Muscle layer of colon (tissue), 2 donors: Measurements from ENCODE around the gene HS6ST3.

Experiments
- H3K27ac ChIP-seq: one replicate; pipeline ENCODE4 v1.7.0; 2013; ENCODE audit warnings: low read depth, mild to moderate bottlenecking, low read length, moderate library complexity
- H3K27me3 ChIP-seq, 2 donors: one replicate each; pipeline ENCODE4 v1.7.0; 2013; ENCODE audit warnings: low read length in 2 of 2, mild to moderate bottlenecking in 2 of 2; ENCODE audit not compliant: insufficient read depth in 2 of 2, control insufficient read depth in 1 of 2
- H3K36me3 ChIP-seq: one replicate; pipeline ENCODE4 v1.7.0; 2013; ENCODE audit warnings: mild to moderate bottlenecking, low read length; ENCODE audit not compliant: insufficient read depth
- H3K4me1 ChIP-seq: one replicate; pipeline ENCODE4 v1.7.0; 2013; ENCODE audit warnings: mild to moderate bottlenecking, low read length; ENCODE audit not compliant: insufficient read depth
- H3K4me3 ChIP-seq, 2 donors: one replicate each; pipeline ENCODE4 v1.7.0; 2013; ENCODE audit warnings: low read length in 2 of 2, low read depth in 1 of 2, mild to moderate bottlenecking in 1 of 2, moderate library complexity in 1 of 2
- H3K9ac ChIP-seq: one replicate; pipeline ENCODE4 v1.7.0; 2013; ENCODE audit warnings: low read length
- H3K9me3 ChIP-seq: one replicate; pipeline ENCODE4 v1.7.0; 2013; ENCODE audit warnings: mild to moderate bottlenecking, low read length
- donor health status: abdominal sarcoma.
- donor health status: Adenocarcinoma of cecum.

Gene HS6ST3

DNA sequence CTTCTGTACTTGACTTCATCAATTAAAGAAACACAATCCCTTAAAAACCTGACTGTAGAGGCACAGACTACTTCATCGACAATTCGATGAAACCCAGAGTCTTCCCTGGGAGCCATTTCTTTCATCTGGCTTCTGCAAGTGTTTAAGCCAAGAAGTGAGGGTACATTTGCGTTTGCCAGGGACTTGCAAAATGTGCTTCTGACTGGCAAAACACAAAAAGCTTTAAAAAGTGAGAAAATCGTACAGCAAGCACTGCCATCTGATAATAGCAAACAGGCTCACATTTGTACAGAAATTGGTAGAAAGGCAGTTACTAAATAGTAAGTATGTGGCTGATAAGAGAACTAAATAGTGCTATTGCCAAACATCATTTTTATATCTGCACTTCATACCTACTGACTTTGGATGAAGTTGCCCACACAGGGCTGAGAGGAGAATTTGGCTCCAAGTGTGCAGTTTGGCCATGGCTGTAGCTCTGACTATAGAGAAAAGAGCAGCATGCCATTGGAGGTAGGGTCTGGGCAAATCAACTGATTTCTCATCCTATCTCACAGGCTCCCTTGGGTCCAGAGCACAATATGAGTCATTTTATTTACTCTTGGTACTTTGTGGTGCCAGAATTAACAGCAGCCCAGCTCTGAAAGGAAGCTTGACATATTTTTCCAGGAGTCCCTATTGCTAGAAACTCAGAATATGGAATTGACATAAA is 546.2 kb downstream of the HS6ST3 start:
- H3K4me1 ChIP-seq = no peaks in the 10 kb centered on the region
- no peaks in the 10 kb centered on the region for H3K27me3 ChIP-seq
- H3K9me3 ChIP-seq = no peaks in the 10 kb centered on the region
- H3K9ac ChIP-seq = no peak overlapping the region
- no peak overlapping the region for H3K4me3 ChIP-seq
- no peak overlapping the region for H3K27ac ChIP-seq
- no peaks in the 10 kb centered on the region for H3K36me3 ChIP-seq

DNA sequence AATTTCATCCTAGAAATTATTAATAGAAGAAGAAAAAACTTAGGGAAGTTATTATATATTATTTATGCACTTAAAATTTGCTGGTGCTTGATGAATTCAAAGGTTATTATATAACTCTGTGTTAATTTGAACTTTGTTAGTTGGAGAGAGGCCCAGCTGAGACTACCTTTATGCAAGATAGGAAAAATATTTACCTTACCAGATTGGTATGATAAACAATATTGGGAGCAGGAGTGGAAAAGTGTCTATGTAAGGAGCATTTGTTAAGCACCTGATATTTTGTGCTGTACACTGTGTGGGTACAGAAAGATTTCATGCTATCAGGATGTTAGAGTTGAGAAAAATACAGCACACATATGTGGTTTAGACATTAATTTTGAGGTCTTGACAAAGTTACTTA is 547.1 kb downstream of the HS6ST3 start:
- no peaks in the 10 kb centered on the region for H3K36me3 ChIP-seq
- no peak overlapping the region for H3K4me3 ChIP-seq
- H3K4me1 ChIP-seq = no peaks in the 10 kb centered on the region
- H3K9ac ChIP-seq = no peak overlapping the region
- H3K27me3 ChIP-seq = no peaks in the 10 kb centered on the region
- peaks cover under 1% of the 10 kb centered on the region for H3K9me3 ChIP-seq
- no peak overlapping the region for H3K27ac ChIP-seq

DNA sequence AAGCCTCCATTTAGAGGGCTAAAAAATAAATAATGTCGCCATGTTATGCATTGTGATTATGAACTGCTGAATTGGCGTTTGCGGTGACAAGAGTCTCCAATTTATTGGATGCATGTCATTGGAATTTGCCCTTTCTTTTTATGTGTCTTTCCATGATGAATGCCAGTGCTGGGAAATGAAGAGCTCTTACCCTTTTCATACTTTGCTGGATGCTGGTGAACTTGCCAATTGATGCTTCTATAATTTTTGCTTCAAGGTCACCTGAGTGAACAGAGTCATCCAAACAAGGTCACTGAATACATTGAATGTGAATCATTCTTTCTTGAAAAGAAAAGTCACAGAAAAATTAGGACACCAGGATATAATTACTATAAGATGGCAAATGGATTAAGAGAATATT is 556.2 kb downstream of the HS6ST3 start:
- no peak overlapping the region for H3K27ac ChIP-seq
- H3K36me3 ChIP-seq = no peaks in the 10 kb centered on the region
- H3K9me3 ChIP-seq = peaks cover 4% of the 10 kb centered on the region
- no peak overlapping the region for H3K9ac ChIP-seq
- H3K4me1 ChIP-seq = no peaks in the 10 kb centered on the region
- H3K27me3 ChIP-seq = no peaks in the 10 kb centered on the region
- no peak overlapping the region for H3K4me3 ChIP-seq

DNA sequence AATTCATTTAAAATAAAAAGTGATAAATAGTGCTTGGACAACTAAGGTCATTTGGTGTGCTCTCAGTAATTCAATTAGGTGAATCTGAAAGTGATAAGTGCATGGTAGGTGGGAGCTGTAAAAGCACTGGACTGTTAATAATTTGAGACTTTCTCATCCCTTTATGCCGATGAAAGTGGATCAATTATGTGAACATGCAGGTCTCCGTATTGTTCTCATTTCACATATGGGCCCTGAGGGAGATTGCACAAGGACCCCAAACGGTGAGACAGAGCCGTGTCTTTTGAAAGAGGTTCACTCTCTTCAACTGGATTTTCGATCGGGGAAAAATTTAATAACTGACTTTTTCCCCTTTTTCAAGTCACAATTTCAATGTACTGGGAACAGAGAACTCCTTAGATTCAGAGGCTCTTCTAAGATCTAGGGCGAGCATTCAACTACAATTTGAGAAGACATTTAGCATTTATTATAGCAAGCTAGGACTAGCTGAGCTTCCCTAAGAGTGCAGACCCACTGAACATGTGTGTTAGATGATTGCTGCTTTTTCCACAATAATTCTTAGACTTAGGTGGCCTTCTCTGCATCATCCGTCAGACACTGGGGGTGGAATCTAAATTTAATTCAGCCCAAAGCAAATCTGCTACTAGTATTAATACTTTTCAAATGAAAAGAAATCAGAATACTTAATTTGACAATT is 556.8 kb downstream of the HS6ST3 start:
- H3K4me3 ChIP-seq = no peak overlapping the region
- no peak overlapping the region for H3K9ac ChIP-seq
- no peaks in the 10 kb centered on the region for H3K27me3 ChIP-seq
- H3K4me1 ChIP-seq = no peaks in the 10 kb centered on the region
- H3K9me3 ChIP-seq = peaks cover 4% of the 10 kb centered on the region
- H3K27ac ChIP-seq = no peak overlapping the region
- no peaks in the 10 kb centered on the region for H3K36me3 ChIP-seq

DNA sequence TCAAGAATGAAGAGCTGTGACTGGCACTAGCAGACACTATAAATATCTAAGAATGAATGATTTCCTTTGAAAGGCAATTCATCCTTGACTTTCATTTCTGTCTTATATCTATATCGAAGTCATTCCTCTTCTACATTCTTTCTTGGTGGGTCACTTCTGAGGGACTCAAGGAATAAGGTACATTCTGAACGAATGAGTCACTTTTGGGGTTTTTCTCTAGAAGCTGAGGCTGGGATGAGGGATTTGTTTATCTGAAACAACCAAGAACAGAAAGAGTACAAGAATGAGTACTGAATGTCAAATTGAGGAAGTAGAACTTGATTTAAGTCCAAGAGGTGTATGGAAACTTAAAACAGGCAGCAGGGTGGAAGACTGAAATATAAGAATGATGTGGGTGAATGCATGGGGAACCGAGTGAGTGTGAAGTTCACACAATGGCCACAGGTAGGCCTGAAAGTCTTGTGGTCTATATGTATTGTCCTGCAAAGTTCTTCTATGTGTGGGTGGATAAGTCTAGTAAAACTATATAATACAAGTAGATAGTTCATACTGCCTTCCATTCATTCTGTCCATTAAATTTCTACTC is 560.5 kb downstream of the HS6ST3 start:
- H3K27ac ChIP-seq = no peak overlapping the region
- no peaks in the 10 kb centered on the region for H3K36me3 ChIP-seq
- H3K4me3 ChIP-seq = no peak overlapping the region
- no peaks in the 10 kb centered on the region for H3K9me3 ChIP-seq
- H3K9ac ChIP-seq = no peak overlapping the region
- H3K4me1 ChIP-seq = no peaks in the 10 kb centered on the region
- no peaks in the 10 kb centered on the region for H3K27me3 ChIP-seq

DNA sequence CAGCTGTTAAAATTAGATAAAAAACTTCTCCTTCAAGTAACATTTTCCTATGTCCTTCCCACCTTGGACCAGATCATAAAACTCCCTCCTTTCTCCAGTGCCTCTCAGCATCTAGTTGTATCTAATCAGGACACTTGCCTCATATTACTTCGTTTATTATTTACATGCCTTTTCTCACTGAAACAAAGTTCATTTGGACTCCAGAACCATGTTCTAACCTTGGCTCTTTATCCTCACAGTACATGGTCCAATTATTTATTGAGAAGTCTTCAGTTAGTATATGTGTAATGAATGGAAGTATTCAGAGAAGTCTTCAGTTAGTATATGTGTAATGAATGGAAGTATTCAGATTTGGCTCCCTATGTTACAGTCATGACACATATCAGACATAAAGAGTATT is 561.7 kb downstream of the HS6ST3 start:
- H3K4me1 ChIP-seq = no peaks in the 10 kb centered on the region
- H3K9me3 ChIP-seq = no peaks in the 10 kb centered on the region
- H3K27ac ChIP-seq = no peak overlapping the region
- no peak overlapping the region for H3K9ac ChIP-seq
- H3K4me3 ChIP-seq = no peak overlapping the region
- no peaks in the 10 kb centered on the region for H3K36me3 ChIP-seq
- no peaks in the 10 kb centered on the region for H3K27me3 ChIP-seq

DNA sequence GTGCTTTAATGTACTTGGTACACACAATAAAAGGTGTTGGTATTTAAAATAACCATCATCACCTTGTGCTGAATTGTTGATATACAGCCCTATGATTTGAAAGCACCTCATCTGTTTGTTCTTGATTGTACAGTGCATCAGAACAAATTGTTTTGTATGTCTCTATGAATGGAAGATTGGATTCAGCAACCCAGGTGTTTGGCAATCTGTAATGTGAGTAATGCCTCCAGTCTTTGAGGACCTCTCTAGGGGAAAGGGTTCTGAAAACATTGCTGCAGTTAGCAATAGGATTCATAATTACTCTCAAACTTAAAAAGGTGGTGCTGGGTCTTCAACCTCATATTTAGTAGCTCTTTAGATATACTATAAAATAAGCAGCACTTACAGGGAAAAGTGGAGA is 562.6 kb downstream of the HS6ST3 start:
- no peaks in the 10 kb centered on the region for H3K9me3 ChIP-seq
- H3K9ac ChIP-seq = no peak overlapping the region
- no peak overlapping the region for H3K27ac ChIP-seq
- no peaks in the 10 kb centered on the region for H3K4me1 ChIP-seq
- H3K27me3 ChIP-seq = no peaks in the 10 kb centered on the region
- no peak overlapping the region for H3K4me3 ChIP-seq
- H3K36me3 ChIP-seq = no peaks in the 10 kb centered on the region

DNA sequence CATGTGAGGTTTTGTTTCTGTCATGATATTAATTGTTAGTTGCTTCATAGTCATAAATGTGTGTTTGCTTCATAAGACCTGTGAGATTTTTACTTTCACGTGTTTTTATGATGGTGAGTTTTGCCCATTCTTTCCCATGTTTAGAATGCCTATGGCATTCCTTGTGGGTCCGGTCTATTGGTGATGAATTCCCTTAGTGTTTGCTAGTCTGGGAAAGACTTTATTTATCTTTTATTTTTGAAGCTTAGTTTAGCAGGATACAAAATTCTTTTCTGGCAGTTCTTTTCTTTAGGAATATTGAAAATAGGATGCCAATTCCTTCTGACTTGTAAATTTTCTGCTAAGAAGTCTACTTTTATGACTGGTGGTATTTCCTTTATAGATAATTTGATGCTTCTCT is 571.7 kb downstream of the HS6ST3 start:
- H3K9me3 ChIP-seq = peaks cover 5% of the 10 kb centered on the region

DNA sequence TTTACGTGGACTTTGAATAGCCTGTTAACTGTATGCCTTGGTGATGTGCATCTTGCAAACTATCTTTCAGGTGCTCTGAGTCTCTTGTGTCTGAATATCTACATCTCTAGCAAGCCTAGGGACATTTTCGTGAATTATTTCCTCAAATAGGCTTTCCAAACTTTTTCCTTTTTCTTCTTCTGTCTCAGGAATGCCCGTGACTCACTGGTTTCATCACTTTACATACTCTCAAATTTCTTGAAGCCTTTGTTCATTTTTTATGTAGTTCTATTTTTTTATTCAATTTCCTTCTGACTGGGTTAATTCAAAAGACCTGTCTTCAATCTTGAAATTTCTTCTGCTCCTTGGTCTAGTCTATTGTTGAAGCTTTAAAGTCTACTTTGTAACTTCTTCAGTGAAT is 572.1 kb downstream of the HS6ST3 start:
- no peak overlapping the region for H3K4me3 ChIP-seq
- H3K4me1 ChIP-seq = no peaks in the 10 kb centered on the region
- H3K36me3 ChIP-seq = no peaks in the 10 kb centered on the region

More for the DNA sequence above, 571.7 kb downstream of the HS6ST3 start:
- Histone ChIP-seq H3K9ac (no peak overlapping the region), H3K4me1 (no peaks in the 10 kb centered on the region), H3K27ac (no peak overlapping the region), H3K36me3 (no peaks in the 10 kb centered on the region), H3K4me3 (no peak overlapping the region), H3K27me3 (no peaks in the 10 kb centered on the region)

DNA sequence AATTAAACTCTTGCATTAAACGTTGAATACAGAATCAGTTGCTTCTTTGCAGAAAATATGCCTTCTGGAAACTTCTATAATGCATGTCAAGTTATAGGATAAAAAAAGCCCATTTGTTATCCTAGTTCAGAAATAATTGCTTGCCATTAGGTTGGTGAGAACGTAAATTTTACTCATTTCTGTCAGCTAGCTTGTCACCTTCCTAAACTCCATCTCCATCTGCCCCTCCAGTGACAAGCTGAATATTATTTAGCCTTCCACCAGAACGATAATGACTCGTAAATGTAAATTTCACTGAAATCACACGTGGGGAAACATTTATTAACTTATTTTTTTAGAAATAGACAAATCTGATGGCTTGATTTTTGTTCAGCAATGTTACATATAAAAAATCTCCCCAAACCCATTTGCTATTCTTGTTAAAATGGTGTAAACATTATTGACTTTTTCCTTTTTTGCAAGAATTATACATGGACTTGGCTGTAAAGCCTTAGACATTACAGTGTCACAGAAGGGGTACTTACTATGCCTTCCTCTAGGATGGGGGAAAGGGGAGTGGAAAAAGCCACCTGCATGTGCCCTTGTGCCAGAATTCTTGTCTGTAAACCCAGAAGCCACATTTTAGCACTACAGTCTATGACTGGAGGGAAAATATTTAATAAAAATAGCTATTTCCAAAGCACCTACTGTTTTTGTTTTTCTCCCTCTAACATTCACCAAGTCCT is 577.5 kb downstream of the HS6ST3 start:
- Histone ChIP-seq H3K9ac (no peak overlapping the region), H3K27me3 (no peaks in the 10 kb centered on the region), H3K9me3 (peaks cover 5% of the 10 kb centered on the region), H3K27ac (no peak overlapping the region), H3K36me3 (no peaks in the 10 kb centered on the region), H3K4me3 (no peak overlapping the region), H3K4me1 (no peaks in the 10 kb centered on the region)

More for the DNA sequence above, 572.1 kb downstream of the HS6ST3 start:
- Histone ChIP-seq H3K27ac (no peak overlapping the region), H3K9me3 (peaks cover 5% of the 10 kb centered on the region), H3K27me3 (no peaks in the 10 kb centered on the region), H3K9ac (no peak overlapping the region)

DNA sequence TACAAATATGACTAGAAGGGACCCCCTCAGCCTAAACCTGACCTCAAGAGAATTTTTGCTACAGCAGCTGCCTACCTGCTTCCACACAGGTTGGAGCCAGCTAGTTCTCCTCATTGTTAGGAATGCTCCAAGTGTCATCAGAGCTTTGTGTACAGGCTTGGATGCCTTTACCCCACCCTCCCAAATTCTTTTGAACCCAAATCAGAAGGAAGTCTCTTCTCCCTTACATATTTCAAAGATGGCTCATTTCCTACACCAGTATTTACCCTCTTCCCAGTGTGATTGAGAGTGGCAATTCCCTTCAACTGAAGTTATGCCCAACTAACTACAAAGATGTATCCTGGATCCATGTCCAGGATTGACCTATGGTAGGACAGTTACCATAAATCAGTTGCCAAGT is 581.2 kb downstream of the HS6ST3 start:
- Histone ChIP-seq H3K27ac (no peak overlapping the region), H3K27me3 (no peaks in the 10 kb centered on the region), H3K4me1 (no peaks in the 10 kb centered on the region), H3K4me3 (no peak overlapping the region), H3K9me3 (no peaks in the 10 kb centered on the region), H3K9ac (no peak overlapping the region), H3K36me3 (no peaks in the 10 kb centered on the region)
